HEK293 (cell line): ENCODE measurements around the gene KCNIP4.

Experiments
- CTCF ChIA-PET: fragments of 350-600 bp; formaldehyde crosslinking; extraction: SDS; loops from one replicate; lab custom pipeline; 2021; ENCODE audit warnings: antibody characterized with exemption; lab: Yijun Ruan, JAX
- POLR2A ChIA-PET: fragments of 300-600 bp; formaldehyde crosslinking; extraction: SDS; loops from one replicate; lab custom pipeline; 2020; ENCODE audit warnings: antibody characterized with exemption, inconsistent platforms; lab: Yijun Ruan, JAX
- H3K27ac ChIP-seq: fragments of 200-500 bp; sonication (Bioruptor generic); 2 replicates; pipeline ENCODE4 v1.5.1; 2014; ENCODE audit warnings: low read depth, low read length, control low read depth, inconsistent platforms; ENCODE audit errors: extremely low read depth
- H3K36me3 ChIP-seq, 2 experiments: fragments of 200-500 bp in 1 of 2; sonication (Bioruptor generic) in 1 of 2; 1 replicate in 1 of 2; 2 replicates in 1 of 2; pipeline ENCODE4 v1.5.1; 2014 to 2017; ENCODE audit warnings: inconsistent platforms in 2 of 2, low read length in 2 of 2; ENCODE audit not compliant: control insufficient read depth in 2 of 2, insufficient read depth in 1 of 2
- H3K4me1 ChIP-seq: fragments of 200-500 bp; sonication (Bioruptor generic); 2 replicates; pipeline ENCODE4 v1.5.1; 2014; ENCODE audit warnings: mild to moderate bottlenecking, low read length, inconsistent platforms; ENCODE audit not compliant: control insufficient read depth, insufficient read depth
- H3K4me3 ChIP-seq: 2 replicates; pipeline ENCODE4 v1.5.1; 2011; ENCODE audit warnings: low read depth, mild to moderate bottlenecking, control low read depth, low read length, moderate library complexity
- H3K9me3 ChIP-seq: fragments of 200-500 bp; sonication (Bioruptor generic); 2 replicates; pipeline ENCODE4 v1.5.1; 2014; ENCODE audit warnings: low read depth, low read length, inconsistent platforms; ENCODE audit not compliant: control insufficient read depth, insufficient read depth
- KLF9 ChIP-seq: fragments of 450-650 bp; formaldehyde crosslinking; IDR thresholded peaks from 2 replicates; pipeline ENCODE4 v1.5.1; 2016; ENCODE audit warnings: missing biosample characterization, missing genetic modification characterization, low read depth
- OSR2 ChIP-seq: fragments of 450-650 bp; formaldehyde crosslinking; IDR thresholded peaks from 2 replicates; pipeline ENCODE4 v1.5.1; 2016; ENCODE audit warnings: missing biosample characterization, missing genetic modification characterization
- PRDM1 ChIP-seq: fragments of 450-650 bp; formaldehyde crosslinking; IDR thresholded peaks from 2 replicates; pipeline ENCODE4; 2016; ENCODE audit warnings: missing biosample characterization, missing genetic modification characterization
- RBAK ChIP-seq: fragments of 450-650 bp; formaldehyde crosslinking; IDR thresholded peaks from 2 replicates; pipeline ENCODE4 v1.5.1; 2016; ENCODE audit warnings: missing biosample characterization, missing genetic modification characterization
- SP7 ChIP-seq: fragments of 450-650 bp; formaldehyde crosslinking; IDR thresholded peaks from 2 replicates; pipeline ENCODE4 v1.5.1; 2016; ENCODE audit warnings: missing biosample characterization, missing genetic modification characterization
- WT1 ChIP-seq: fragments of 450-650 bp; formaldehyde crosslinking; IDR thresholded peaks from 2 replicates; pipeline ENCODE4 v1.5.1; 2016; ENCODE audit warnings: missing biosample characterization, missing genetic modification characterization
- ZFHX2 ChIP-seq: fragments of 450-650 bp; formaldehyde crosslinking; conservative IDR thresholded peaks from 2 replicates; pipeline ENCODE4 v1.5.1; 2016; ENCODE audit warnings: missing biosample characterization, missing genetic modification characterization
- ZFP37 ChIP-seq: fragments of 450-650 bp; formaldehyde crosslinking; IDR thresholded peaks from 2 replicates; pipeline ENCODE4 v1.5.1; 2016; ENCODE audit warnings: missing biosample characterization, missing genetic modification characterization
- ZIC2 ChIP-seq: fragments of 450-650 bp; formaldehyde crosslinking; IDR thresholded peaks from 2 replicates; pipeline ENCODE4 v1.5.1; 2016; ENCODE audit warnings: missing biosample characterization, missing genetic modification characterization
- ZNF24 ChIP-seq: fragments of 450-650 bp; formaldehyde crosslinking; IDR thresholded peaks from 2 replicates; pipeline ENCODE4 v1.5.1; 2016; ENCODE audit warnings: missing biosample characterization, missing genetic modification characterization
- ZNF521 ChIP-seq: fragments of 450-650 bp; formaldehyde crosslinking; IDR thresholded peaks from 2 replicates; pipeline ENCODE4 v1.5.1; 2017; ENCODE audit warnings: missing biosample characterization, mild to moderate bottlenecking, missing genetic modification characterization
- ZNF548 ChIP-seq: fragments of 450-650 bp; formaldehyde crosslinking; IDR thresholded peaks from 2 replicates; pipeline ENCODE4 v1.5.1; 2016; ENCODE audit warnings: missing biosample characterization, missing genetic modification characterization
- ZNF561 ChIP-seq: fragments of 450-650 bp; IDR thresholded peaks from 2 replicates; pipeline ENCODE4 v1.5.1; 2018; ENCODE audit warnings: missing biosample characterization, missing genetic modification characterization, borderline replicate concordance
- ZNF600 ChIP-seq: fragments of 450-650 bp; formaldehyde crosslinking; IDR thresholded peaks from 2 replicates; pipeline ENCODE4 v1.5.1; 2016; ENCODE audit warnings: missing biosample characterization, missing genetic modification characterization
- ZNF626 ChIP-seq: fragments of 450-650 bp; sonication (Bioruptor Pico); formaldehyde crosslinking; IDR thresholded peaks from 2 replicates; pipeline ENCODE4 v1.5.1; 2018; ENCODE audit warnings: missing biosample characterization, missing genetic modification characterization, inconsistent platforms
- ZNF747 ChIP-seq: fragments of 450-650 bp; formaldehyde crosslinking; IDR thresholded peaks from 2 replicates; pipeline ENCODE4 v1.5.1; 2016; ENCODE audit warnings: missing biosample characterization, missing genetic modification characterization
- TF ChIP-seq, protein P1 (sequence below): fragments of 450-650 bp; formaldehyde crosslinking; IDR thresholded peaks from 2 replicates; pipeline ENCODE4 v1.5.1; 2016; ENCODE audit warnings: missing biosample characterization, missing genetic modification characterization
- TF ChIP-seq, protein P2 (sequence below): fragments of 450-650 bp; formaldehyde crosslinking; IDR thresholded peaks from 2 replicates; pipeline ENCODE4 v1.5.1; 2016; ENCODE audit warnings: missing biosample characterization, missing genetic modification characterization
- TF ChIP-seq, protein P3 (sequence below): fragments of 450-650 bp; formaldehyde crosslinking; IDR thresholded peaks from 2 replicates; pipeline ENCODE4 v1.5.1; 2016; ENCODE audit warnings: missing biosample characterization, missing genetic modification characterization
- TF ChIP-seq, protein P4 (sequence below): fragments of 450-650 bp; formaldehyde crosslinking; IDR thresholded peaks from 2 replicates; pipeline ENCODE4 v1.5.1; 2016; ENCODE audit warnings: missing biosample characterization, missing genetic modification characterization

The KCNIP4 gene

DNA sequence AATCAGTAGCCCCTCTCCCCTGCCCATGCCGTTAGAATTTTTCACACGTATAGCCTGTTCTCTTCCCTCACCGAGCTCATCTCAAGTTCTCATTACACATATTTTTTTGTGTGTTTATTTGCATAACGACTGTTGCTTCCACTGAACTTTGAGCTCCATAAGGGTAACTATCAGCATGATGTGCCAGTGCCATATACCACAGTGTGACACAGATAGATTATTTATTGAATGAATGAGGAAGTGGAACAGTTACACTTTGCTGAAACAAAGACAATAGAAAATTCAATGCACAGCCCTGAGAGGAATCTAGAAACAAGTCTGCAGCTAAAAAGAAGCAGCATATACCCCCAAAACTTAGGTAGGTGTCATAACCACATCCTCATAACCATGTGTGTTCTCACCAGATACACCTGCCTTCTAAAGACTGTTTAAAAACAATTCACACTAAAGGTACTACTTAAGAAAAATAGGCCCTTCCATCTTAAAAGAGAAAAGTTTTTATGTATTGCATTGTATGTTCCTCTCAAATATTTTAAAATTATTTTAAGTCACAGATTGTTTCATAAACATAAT lies 858.4 kb downstream of the KCNIP4 start:
- Histone ChIP-seq H3K27ac (no peak overlapping the region), H3K4me1 (no peaks in the 10 kb centered on the region), H3K36me3 (no peaks in the 10 kb centered on the region), H3K4me3 (no peak overlapping the region), H3K9me3 (no peaks in the 10 kb centered on the region)
- TF ChIP-seq ZNF747 = no peak
- TF ChIP-seq, protein P1, sequence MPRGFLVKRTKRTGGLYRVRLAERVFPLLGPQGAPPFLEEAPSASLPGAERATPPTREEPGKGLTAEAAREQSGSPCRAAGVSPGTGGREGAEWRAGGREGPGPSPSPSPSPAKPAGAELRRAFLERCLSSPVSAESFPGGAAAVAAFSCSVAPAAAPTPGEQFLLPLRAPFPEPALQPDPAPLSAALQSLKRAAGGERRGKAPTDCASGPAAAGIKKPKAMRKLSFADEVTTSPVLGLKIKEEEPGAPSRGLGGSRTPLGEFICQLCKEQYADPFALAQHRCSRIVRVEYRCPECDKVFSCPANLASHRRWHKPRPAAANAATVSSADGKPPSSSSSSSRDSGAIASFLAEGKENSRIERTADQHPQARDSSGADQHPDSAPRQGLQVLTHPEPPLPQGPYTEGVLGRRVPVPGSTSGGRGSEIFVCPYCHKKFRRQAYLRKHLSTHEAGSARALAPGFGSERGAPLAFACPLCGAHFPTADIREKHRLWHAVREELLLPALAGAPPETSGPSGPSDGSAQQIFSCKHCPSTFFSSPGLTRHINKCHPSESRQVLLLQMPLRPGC (tag by site-specific recombination) = no peak
- TF ChIP-seq ZIC2 (tag by site-specific recombination) = no peak
- CTCF ChIA-PET = no interaction called here
- POLR2A ChIA-PET = no interaction called here

DNA sequence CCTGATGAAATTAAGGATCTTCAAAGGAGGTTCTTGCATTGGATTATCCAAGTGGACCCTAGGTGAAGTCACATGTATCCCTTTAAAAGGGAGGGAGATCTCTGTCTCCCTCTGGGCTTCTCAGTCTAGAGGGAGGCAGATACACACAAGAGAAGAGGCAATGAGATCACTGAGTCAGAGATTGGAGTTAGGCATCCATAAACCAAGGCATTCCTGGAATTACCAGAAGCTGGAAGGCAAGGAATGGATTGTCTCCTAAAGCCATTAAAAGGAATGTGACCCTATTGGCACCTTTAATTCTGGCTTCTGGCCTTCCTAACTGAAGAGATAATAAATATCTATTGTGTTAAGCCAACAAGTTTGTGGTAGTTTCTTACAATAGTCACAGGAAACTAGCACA lies 865.2 kb downstream of the KCNIP4 start:
- Histone ChIP-seq H3K36me3 (no peaks in the 10 kb centered on the region), H3K27ac (no peak overlapping the region), H3K4me3 (no peak overlapping the region)
- ChIA-PET CTCF (no interaction called here), POLR2A (no interaction called here)
- TF ChIP-seq WT1 (tag by site-specific recombination) (no peak), ZNF521 (tag by site-specific recombination) (no peak), ZFHX2 (tag by site-specific recombination) (no peak), ZNF24 (tag by site-specific recombination) (no peak), ZNF626 (no peak), ZNF548 (tag by site-specific recombination) (no peak), RBAK (no peak), KLF9 (tag by site-specific recombination) (no peak), ZNF600 (tag by site-specific recombination) (no peak), OSR2 (tag by site-specific recombination) (no peak), ZFP37 (tag by site-specific recombination) (no peak), SP7 (tag by site-specific recombination) (no peak), ZNF561 (tag by site-specific recombination) (no peak), PRDM1 (tag by site-specific recombination) (no peak)
- TF ChIP-seq, protein P2, sequence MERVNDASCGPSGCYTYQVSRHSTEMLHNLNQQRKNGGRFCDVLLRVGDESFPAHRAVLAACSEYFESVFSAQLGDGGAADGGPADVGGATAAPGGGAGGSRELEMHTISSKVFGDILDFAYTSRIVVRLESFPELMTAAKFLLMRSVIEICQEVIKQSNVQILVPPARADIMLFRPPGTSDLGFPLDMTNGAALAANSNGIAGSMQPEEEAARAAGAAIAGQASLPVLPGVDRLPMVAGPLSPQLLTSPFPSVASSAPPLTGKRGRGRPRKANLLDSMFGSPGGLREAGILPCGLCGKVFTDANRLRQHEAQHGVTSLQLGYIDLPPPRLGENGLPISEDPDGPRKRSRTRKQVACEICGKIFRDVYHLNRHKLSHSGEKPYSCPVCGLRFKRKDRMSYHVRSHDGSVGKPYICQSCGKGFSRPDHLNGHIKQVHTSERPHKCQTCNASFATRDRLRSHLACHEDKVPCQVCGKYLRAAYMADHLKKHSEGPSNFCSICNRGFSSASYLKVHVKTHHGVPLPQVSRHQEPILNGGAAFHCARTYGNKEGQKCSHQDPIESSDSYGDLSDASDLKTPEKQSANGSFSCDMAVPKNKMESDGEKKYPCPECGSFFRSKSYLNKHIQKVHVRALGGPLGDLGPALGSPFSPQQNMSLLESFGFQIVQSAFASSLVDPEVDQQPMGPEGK (tag by site-specific recombination) = no peak
- TF ChIP-seq, protein P3, sequence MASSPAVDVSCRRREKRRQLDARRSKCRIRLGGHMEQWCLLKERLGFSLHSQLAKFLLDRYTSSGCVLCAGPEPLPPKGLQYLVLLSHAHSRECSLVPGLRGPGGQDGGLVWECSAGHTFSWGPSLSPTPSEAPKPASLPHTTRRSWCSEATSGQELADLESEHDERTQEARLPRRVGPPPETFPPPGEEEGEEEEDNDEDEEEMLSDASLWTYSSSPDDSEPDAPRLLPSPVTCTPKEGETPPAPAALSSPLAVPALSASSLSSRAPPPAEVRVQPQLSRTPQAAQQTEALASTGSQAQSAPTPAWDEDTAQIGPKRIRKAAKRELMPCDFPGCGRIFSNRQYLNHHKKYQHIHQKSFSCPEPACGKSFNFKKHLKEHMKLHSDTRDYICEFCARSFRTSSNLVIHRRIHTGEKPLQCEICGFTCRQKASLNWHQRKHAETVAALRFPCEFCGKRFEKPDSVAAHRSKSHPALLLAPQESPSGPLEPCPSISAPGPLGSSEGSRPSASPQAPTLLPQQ (tag by site-specific recombination) = no peak
- TF ChIP-seq, protein P4, sequence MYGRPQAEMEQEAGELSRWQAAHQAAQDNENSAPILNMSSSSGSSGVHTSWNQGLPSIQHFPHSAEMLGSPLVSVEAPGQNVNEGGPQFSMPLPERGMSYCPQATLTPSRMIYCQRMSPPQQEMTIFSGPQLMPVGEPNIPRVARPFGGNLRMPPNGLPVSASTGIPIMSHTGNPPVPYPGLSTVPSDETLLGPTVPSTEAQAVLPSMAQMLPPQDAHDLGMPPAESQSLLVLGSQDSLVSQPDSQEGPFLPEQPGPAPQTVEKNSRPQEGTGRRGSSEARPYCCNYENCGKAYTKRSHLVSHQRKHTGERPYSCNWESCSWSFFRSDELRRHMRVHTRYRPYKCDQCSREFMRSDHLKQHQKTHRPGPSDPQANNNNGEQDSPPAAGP (tag by site-specific recombination) = no peak
- TF ChIP-seq, all 188 proteins: peak for 0
- no peaks in the 10 kb centered on the region for H3K9me3 ChIP-seq
- H3K4me1 ChIP-seq = no peaks in the 10 kb centered on the region
